Neuron (in vitro differentiated cells): ENCODE results near the gene REV3L.

Experiments used
- H2AFZ ChIP-seq: one replicate; pipeline ENCODE4 v1.6.1; 2013; ENCODE audit warnings: low read depth, mild to moderate bottlenecking, inconsistent platforms, low read length, moderate library complexity
- H3K27me3 ChIP-seq: one replicate; pipeline ENCODE4 v1.6.1; 2013; ENCODE audit warnings: low read length; ENCODE audit not compliant: insufficient read depth
- H3K36me3 ChIP-seq: one replicate; pipeline ENCODE4 v1.6.1; 2013; ENCODE audit warnings: low read length; ENCODE audit not compliant: insufficient read depth
- H3K4me1 ChIP-seq: one replicate; pipeline ENCODE4 v1.6.1; 2013; ENCODE audit warnings: low read length; ENCODE audit not compliant: insufficient read depth
- H3K4me3 ChIP-seq: 2 replicates; pipeline ENCODE4 v1.5.1; 2013; ENCODE audit warnings: mild to moderate bottlenecking, low read length, moderate library complexity
- H3K9me3 ChIP-seq: one replicate; pipeline ENCODE4 v1.6.1; 2013; ENCODE audit warnings: low read length

The REV3L gene

GRCh38 chr6:111423055-111423633 lies 59.9 kb downstream of the REV3L start:
- H3K4me3 ChIP-seq: no peak overlapping the region
- no peak overlapping the region for H2AFZ ChIP-seq
- H3K4me1 ChIP-seq: peaks cover 16% of the 10 kb centered on the region
- H3K27me3 ChIP-seq: no peaks in the 10 kb centered on the region
- H3K9me3 ChIP-seq: peaks cover 4% of the 10 kb centered on the region
- H3K36me3 ChIP-seq: peaks cover 2% of the 10 kb centered on the region

- Histone ChIP-seq H3K4me3 (no peak overlapping the region), H3K36me3 (peaks cover 15% of the 10 kb centered on the region), H2AFZ (no peak overlapping the region), H3K4me1 (peaks cover 14% of the 10 kb centered on the region), H3K9me3 (no peaks in the 10 kb centered on the region), H3K27me3 (no peaks in the 10 kb centered on the region)
Observed at GRCh38 chr6:111418971-111419693, 63.9 kb downstream of the REV3L start.

- H3K4me1 ChIP-seq: peaks cover 3% of the 10 kb centered on the region
- no peaks in the 10 kb centered on the region for H3K27me3 ChIP-seq
- peaks cover 15% of the 10 kb centered on the region for H3K36me3 ChIP-seq
- no peaks in the 10 kb centered on the region for H3K9me3 ChIP-seq
- H3K4me3 ChIP-seq: no peak overlapping the region
- H2AFZ ChIP-seq: no peak overlapping the region
Observed at GRCh38 chr6:111417946-111418345, 65.1 kb downstream of the REV3L start.

GRCh38 chr6:111417181-111417585 lies 65.8 kb downstream of the REV3L start:
- Histone ChIP-seq H3K36me3 (peaks cover 15% of the 10 kb centered on the region), H3K9me3 (no peaks in the 10 kb centered on the region), H2AFZ (no peak overlapping the region), H3K27me3 (no peaks in the 10 kb centered on the region), H3K4me1 (peaks cover 3% of the 10 kb centered on the region), H3K4me3 (no peak overlapping the region)

GRCh38 chr6:111416529-111416928 lies 66.5 kb downstream of the REV3L start:
- Histone ChIP-seq H3K4me1 (peaks cover 3% of the 10 kb centered on the region), H3K36me3 (peaks cover 20% of the 10 kb centered on the region), H3K9me3 (no peaks in the 10 kb centered on the region), H3K27me3 (no peaks in the 10 kb centered on the region), H2AFZ (no peak overlapping the region), H3K4me3 (no peak overlapping the region)

GRCh38 chr6:111414373-111414772 lies 68.6 kb downstream of the REV3L start:
- peaks cover 3% of the 10 kb centered on the region for H3K4me1 ChIP-seq
- H3K4me3 ChIP-seq: no peak overlapping the region
- no peak overlapping the region for H2AFZ ChIP-seq
- H3K36me3 ChIP-seq: peaks cover 35% of the 10 kb centered on the region
- no peaks in the 10 kb centered on the region for H3K27me3 ChIP-seq
- H3K9me3 ChIP-seq: no peaks in the 10 kb centered on the region

- Histone ChIP-seq H3K27me3 (no peaks in the 10 kb centered on the region), H2AFZ (no peak overlapping the region), H3K36me3 (peaks cover 49% of the 10 kb centered on the region), H3K4me3 (no peak overlapping the region), H3K9me3 (no peaks in the 10 kb centered on the region), H3K4me1 (peaks cover under 1% of the 10 kb centered on the region)
Observed at GRCh38 chr6:111411978-111412566, 70.9 kb downstream of the REV3L start.

GRCh38 chr6:111411046-111411445 lies 72.0 kb downstream of the REV3L start:
- Histone ChIP-seq H3K9me3 (no peaks in the 10 kb centered on the region), H3K27me3 (no peaks in the 10 kb centered on the region), H3K36me3 (peaks cover 53% of the 10 kb centered on the region), H3K4me1 (no peaks in the 10 kb centered on the region), H3K4me3 (no peak overlapping the region), H2AFZ (no peak overlapping the region)

GRCh38 chr6:111410371-111410770 lies 72.6 kb downstream of the REV3L start:
- no peak overlapping the region for H3K4me3 ChIP-seq
- H3K9me3 ChIP-seq: no peaks in the 10 kb centered on the region
- H3K4me1 ChIP-seq: no peaks in the 10 kb centered on the region
- peaks cover 55% of the 10 kb centered on the region for H3K36me3 ChIP-seq
- no peaks in the 10 kb centered on the region for H3K27me3 ChIP-seq
- no peak overlapping the region for H2AFZ ChIP-seq

GRCh38 chr6:111409430-111409829 lies 73.6 kb downstream of the REV3L start:
- Histone ChIP-seq H2AFZ (no peak overlapping the region), H3K9me3 (peaks cover 3% of the 10 kb centered on the region), H3K4me3 (no peak overlapping the region), H3K36me3 (peaks cover 55% of the 10 kb centered on the region), H3K27me3 (no peaks in the 10 kb centered on the region), H3K4me1 (no peaks in the 10 kb centered on the region)

GRCh38 chr6:111407686-111408085 lies 75.3 kb downstream of the REV3L start:
- Histone ChIP-seq H3K27me3 (no peaks in the 10 kb centered on the region), H3K4me3 (no peak overlapping the region), H2AFZ (no peak overlapping the region), H3K36me3 (peaks cover 69% of the 10 kb centered on the region), H3K4me1 (no peaks in the 10 kb centered on the region), H3K9me3 (peaks cover 6% of the 10 kb centered on the region)

- Histone ChIP-seq H3K4me1 (no peaks in the 10 kb centered on the region), H3K27me3 (no peaks in the 10 kb centered on the region), H3K9me3 (peaks cover 6% of the 10 kb centered on the region), H2AFZ (no peak overlapping the region), H3K36me3 (peaks cover 72% of the 10 kb centered on the region), H3K4me3 (no peak overlapping the region)
Observed at GRCh38 chr6:111406200-111406721, 76.8 kb downstream of the REV3L start.

GRCh38 chr6:111403388-111403787 lies 79.6 kb downstream of the REV3L start:
- Histone ChIP-seq H3K36me3 (peaks cover 59% of the 10 kb centered on the region), H2AFZ (no peak overlapping the region), H3K4me3 (no peak overlapping the region), H3K27me3 (no peaks in the 10 kb centered on the region), H3K4me1 (no peaks in the 10 kb centered on the region), H3K9me3 (peaks cover 6% of the 10 kb centered on the region)
